SU-DHL-6 (cell line): Measurements from ENCODE around the gene RALGDS.

Experiments used
- H2AFZ ChIP-seq: fragments of 200-600 bp; sonication (generic); 2 replicates; pipeline ENCODE4 v1.6.1; 2014; ENCODE audit warnings: low read depth, mild to moderate bottlenecking, moderate library complexity, mixed read lengths, antibody characterized with exemption, low read length; ENCODE audit not compliant: severe bottlenecking
- H3F3A ChIP-seq: fragments of 200-600 bp; shearing (Covaris generic); 2 replicates; pipeline ENCODE4 v1.6.0; 2016; ENCODE audit warnings: antibody characterized with exemption, mild to moderate bottlenecking; ENCODE audit not compliant: insufficient read depth
- H3K27ac ChIP-seq: fragments of 200-600 bp; sonication (generic); 2 replicates; pipeline ENCODE4 v1.5.1; 2016; ENCODE audit warnings: low read depth, mild to moderate bottlenecking, low read length, moderate library complexity, mixed read lengths
- H3K27me3 ChIP-seq: fragments of 200-600 bp; sonication (generic), shearing (Covaris generic); 2 replicates; pipeline ENCODE4 v1.6.0; 2014; ENCODE audit warnings: mild to moderate bottlenecking, low read length
- H3K36me3 ChIP-seq: fragments of 200-600 bp; sonication (generic); 2 replicates; pipeline ENCODE4 v1.6.1; 2014; ENCODE audit warnings: mild to moderate bottlenecking, low read length, mixed read lengths
- H3K4me2 ChIP-seq: fragments of 300-600, 200-600 bp; shearing (Covaris generic), sonication (generic); 2 replicates; pipeline ENCODE4 v1.6.0; 2014; ENCODE audit warnings: low read length, low read depth, mild to moderate bottlenecking; ENCODE audit not compliant: poor library complexity, severe bottlenecking
- H3K4me3 ChIP-seq: fragments of 200-600 bp; sonication (generic); 2 replicates; pipeline ENCODE4 v1.5.1; 2014; ENCODE audit warnings: antibody characterized with exemption, low read length, mild to moderate bottlenecking, mixed read lengths; ENCODE audit not compliant: insufficient read depth, poor library complexity, severe bottlenecking
- H3K79me2 ChIP-seq: fragments of 200-600 bp; sonication (generic); 2 replicates; pipeline ENCODE4 v1.6.1; 2014; ENCODE audit warnings: mild to moderate bottlenecking, low read length, moderate library complexity; ENCODE audit not compliant: insufficient read depth
- H3K9ac ChIP-seq: fragments of 200-600 bp; sonication (generic); 2 replicates; pipeline ENCODE4 v1.7.0; 2014; ENCODE audit warnings: mild to moderate bottlenecking, low read length
- H3K9me2 ChIP-seq: fragments of 200-600 bp; sonication (generic); replicated peaks from 2 replicates; pipeline ENCODE4 v1.6.1; 2014; ENCODE audit warnings: low read length; ENCODE audit not compliant: insufficient read depth
- H3K9me3 ChIP-seq: fragments of 200-600 bp; sonication (generic); 2 replicates; pipeline ENCODE4 v1.6.1; 2014; ENCODE audit warnings: low read length, mixed read lengths; ENCODE audit not compliant: insufficient read depth
- H4K20me1 ChIP-seq: fragments of 200-600 bp; sonication (generic); 2 replicates; pipeline ENCODE4 v1.6.1; 2014; ENCODE audit warnings: low read depth, mild to moderate bottlenecking, antibody characterized with exemption, low read length, moderate library complexity, mixed read lengths
- EZH2phosphoT487 ChIP-seq: fragments of 200-600 bp; sonication (generic), shearing (Covaris generic); conservative IDR thresholded peaks from 2 replicates; pipeline ENCODE4 v1.6.1; 2018; ENCODE audit warnings: mild to moderate bottlenecking, antibody characterized with exemption, low read length, moderate library complexity, mixed read lengths
- TF ChIP-seq, protein P1 (sequence below): fragments of 200-600 bp; sonication (generic); IDR thresholded peaks from one replicate; pipeline ENCODE4 v1.5.1; 2017; ENCODE audit warnings: antibody characterized with exemption, mild to moderate bottlenecking, low read length, moderate library complexity; ENCODE audit not compliant: insufficient read depth, poor library complexity, severe bottlenecking

Gene RALGDS

DNA sequence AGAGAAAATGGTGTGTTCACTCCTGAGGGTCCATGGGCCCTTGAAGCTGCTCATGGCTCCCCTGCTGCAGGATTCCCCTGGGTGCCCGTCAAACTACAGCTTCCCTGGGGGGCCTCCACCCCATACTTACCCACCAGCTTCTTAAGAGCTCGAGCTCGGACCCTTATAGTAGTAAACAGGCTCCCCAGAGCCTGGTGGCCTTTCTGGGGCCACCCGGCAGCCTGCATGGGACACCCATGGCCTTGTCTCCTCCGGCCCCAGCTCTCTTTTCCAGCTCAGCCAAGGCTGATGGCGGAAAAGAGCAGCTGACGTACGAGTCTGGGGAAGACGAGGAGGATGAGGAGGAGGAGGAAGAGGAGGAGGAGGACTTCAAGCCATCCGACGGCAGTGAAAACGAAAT is 63.5 kb downstream of the RALGDS start:
- no peak overlapping the region for H3K4me3 ChIP-seq
- no peaks in the 10 kb centered on the region for H3K27me3 ChIP-seq
- H3K9ac ChIP-seq: no peak overlapping the region
- no peaks in the 10 kb centered on the region for H3K9me3 ChIP-seq
- no peaks in the 10 kb centered on the region for H3K9me2 ChIP-seq
- no peak for TF ChIP-seq EZH2phosphoT487
- H4K20me1 ChIP-seq: no peaks in the 10 kb centered on the region
- H3F3A ChIP-seq: no peaks in the 10 kb centered on the region
- H2AFZ ChIP-seq: no peak overlapping the region
- H3K36me3 ChIP-seq: no peaks in the 10 kb centered on the region
- no peak overlapping the region for H3K4me2 ChIP-seq
- H3K79me2 ChIP-seq: no peaks in the 10 kb centered on the region
- H3K27ac ChIP-seq: no peak overlapping the region

DNA sequence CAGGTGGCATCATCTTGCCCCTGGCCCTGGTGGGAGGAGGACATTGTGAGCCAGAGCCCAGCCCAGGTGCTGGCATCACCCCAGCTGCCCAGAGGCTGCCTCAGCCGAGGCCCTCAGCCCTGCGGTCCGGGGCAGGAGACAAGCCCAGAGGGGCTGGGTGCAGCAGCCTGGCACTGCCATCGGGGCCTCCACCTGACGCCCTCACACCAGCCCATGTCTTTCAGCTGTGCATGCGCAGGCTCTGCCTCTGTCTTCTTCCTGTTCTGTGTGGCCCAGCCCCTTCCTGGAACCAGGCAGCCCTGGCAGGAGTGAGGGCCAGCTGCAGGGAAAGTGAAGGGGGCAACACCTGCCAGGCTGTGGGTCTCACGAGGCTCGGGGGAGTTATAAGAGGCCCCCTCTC is 64.0 kb downstream of the RALGDS start:
- H3K27ac ChIP-seq: no peak overlapping the region
- H3K27me3 ChIP-seq: no peaks in the 10 kb centered on the region

DNA sequence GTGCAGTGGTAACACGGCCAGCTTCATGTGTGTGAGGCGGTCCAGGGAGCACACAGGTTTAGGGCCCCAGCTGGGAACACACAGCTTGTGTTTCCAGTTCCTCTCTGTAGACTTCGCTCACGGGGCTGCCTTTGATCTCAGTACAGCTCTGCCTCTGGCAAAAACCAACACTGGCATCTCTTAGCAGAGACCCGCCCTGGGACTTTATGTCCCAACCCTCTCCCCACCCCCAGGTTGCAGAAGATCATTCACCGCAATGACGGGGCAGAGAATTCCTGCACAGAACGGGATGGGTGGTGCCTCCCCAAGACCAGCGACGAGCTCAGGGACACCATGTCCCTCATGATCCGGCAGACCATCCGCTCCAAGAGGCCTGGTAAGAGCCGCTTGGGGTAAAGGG is 64.5 kb downstream of the RALGDS start:
- Histone ChIP-seq H3K79me2 (no peaks in the 10 kb centered on the region), H3K9ac (no peak overlapping the region), H2AFZ (no peak overlapping the region), H3K36me3 (no peaks in the 10 kb centered on the region), H4K20me1 (no peaks in the 10 kb centered on the region), H3K4me2 (no peak overlapping the region), H3K27me3 (no peaks in the 10 kb centered on the region), H3F3A (no peaks in the 10 kb centered on the region), H3K4me3 (no peak overlapping the region), H3K9me2 (no peaks in the 10 kb centered on the region), H3K9me3 (no peaks in the 10 kb centered on the region), H3K27ac (no peak overlapping the region)
- TF ChIP-seq EZH2phosphoT487: no peak

More for the DNA sequence above, 64.0 kb downstream of the RALGDS start:
- Histone ChIP-seq H3K36me3 (no peaks in the 10 kb centered on the region), H3K79me2 (no peaks in the 10 kb centered on the region), H3K4me2 (no peak overlapping the region), H3K9me3 (no peaks in the 10 kb centered on the region), H4K20me1 (no peaks in the 10 kb centered on the region), H3F3A (no peaks in the 10 kb centered on the region), H2AFZ (no peak overlapping the region), H3K4me3 (no peak overlapping the region), H3K9me2 (no peaks in the 10 kb centered on the region), H3K9ac (no peak overlapping the region)
- no peak for TF ChIP-seq EZH2phosphoT487
- TF ChIP-seq, protein P1, sequence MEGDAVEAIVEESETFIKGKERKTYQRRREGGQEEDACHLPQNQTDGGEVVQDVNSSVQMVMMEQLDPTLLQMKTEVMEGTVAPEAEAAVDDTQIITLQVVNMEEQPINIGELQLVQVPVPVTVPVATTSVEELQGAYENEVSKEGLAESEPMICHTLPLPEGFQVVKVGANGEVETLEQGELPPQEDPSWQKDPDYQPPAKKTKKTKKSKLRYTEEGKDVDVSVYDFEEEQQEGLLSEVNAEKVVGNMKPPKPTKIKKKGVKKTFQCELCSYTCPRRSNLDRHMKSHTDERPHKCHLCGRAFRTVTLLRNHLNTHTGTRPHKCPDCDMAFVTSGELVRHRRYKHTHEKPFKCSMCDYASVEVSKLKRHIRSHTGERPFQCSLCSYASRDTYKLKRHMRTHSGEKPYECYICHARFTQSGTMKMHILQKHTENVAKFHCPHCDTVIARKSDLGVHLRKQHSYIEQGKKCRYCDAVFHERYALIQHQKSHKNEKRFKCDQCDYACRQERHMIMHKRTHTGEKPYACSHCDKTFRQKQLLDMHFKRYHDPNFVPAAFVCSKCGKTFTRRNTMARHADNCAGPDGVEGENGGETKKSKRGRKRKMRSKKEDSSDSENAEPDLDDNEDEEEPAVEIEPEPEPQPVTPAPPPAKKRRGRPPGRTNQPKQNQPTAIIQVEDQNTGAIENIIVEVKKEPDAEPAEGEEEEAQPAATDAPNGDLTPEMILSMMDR: no peak

DNA sequence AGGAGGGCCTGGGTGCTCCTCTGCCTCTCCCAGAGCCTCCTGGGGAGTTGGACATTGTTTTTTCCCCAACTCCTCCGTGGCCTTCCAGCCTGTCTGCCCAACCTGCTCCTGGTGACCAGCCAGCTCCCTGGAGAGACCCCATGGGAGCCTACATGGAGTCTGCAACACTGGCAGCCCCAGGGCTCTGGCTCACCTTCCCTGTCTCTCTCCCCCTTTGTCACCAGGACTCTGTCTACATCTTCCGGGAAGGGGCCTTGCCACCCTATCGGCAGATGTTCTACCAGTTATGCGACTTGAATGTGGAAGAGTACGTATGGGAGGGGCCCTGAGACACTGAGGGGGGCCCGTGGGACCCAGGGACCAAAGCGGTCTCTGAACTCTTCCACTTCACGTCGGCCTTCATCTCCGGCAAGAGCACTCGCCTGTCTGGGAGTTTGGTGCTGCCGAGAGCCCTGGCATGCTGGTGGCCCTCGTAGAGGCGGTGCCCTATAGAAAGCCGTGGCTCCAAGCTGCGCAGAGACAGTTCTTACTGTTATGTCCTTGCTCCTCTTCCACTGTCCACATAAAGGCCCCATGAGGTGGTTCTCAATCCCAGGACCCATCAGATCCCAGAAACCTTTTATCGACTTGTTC is 65.1 kb downstream of the RALGDS start:
- no peaks in the 10 kb centered on the region for H4K20me1 ChIP-seq
- H3K9ac ChIP-seq: no peak overlapping the region
- H3F3A ChIP-seq: no peaks in the 10 kb centered on the region
- TF ChIP-seq, protein P1: no peak
- no peak for TF ChIP-seq EZH2phosphoT487
- no peaks in the 10 kb centered on the region for H3K36me3 ChIP-seq
- no peak overlapping the region for H3K4me2 ChIP-seq
- no peaks in the 10 kb centered on the region for H3K79me2 ChIP-seq
- no peak overlapping the region for H3K27ac ChIP-seq
- H3K9me3 ChIP-seq: no peaks in the 10 kb centered on the region
- no peaks in the 10 kb centered on the region for H3K27me3 ChIP-seq
- no peak overlapping the region for H2AFZ ChIP-seq
- no peak overlapping the region for H3K4me3 ChIP-seq
- no peaks in the 10 kb centered on the region for H3K9me2 ChIP-seq
